Smooth muscle cell (in vitro differentiated cells): Measurements from ENCODE around the gene PODNL1. TPM values are rescaled to one million over a fixed set of nuclear protein-coding genes. Genes with fewer than 3 reads are reported as not detected.
A peak's percentile ranks its signal among the peaks of the same experiment; 100 is the strongest.

Experiments
- DNase-seq: peaks from one replicate; lab custom pipeline; 2025; ENCODE audit not compliant: unreplicated experiment; lab: John Stamatoyannopoulos, UW
- H2AFZ ChIP-seq: fragments of 200-600 bp; sonication (generic); 2 replicates; pipeline ENCODE4 v1.6.0; 2016; ENCODE audit warnings: antibody characterized with exemption, low read depth, mild to moderate bottlenecking
- H3F3A ChIP-seq: fragments of 200-600 bp; sonication (generic); 2 replicates; pipeline ENCODE4 v1.6.0; 2017; ENCODE audit warnings: antibody characterized with exemption, low read depth
- H3K27ac ChIP-seq: fragments of 200-600 bp; sonication (generic); 2 replicates; pipeline ENCODE4 v1.5.1; 2016; ENCODE audit warnings: low read depth, mild to moderate bottlenecking
- H3K27me3 ChIP-seq: fragments of 200-600 bp; sonication (generic); 2 replicates; pipeline ENCODE4 v1.6.1; 2016; ENCODE audit warnings: low read depth, mild to moderate bottlenecking
- H3K36me3 ChIP-seq: fragments of 200-600 bp; sonication (generic); 2 replicates; pipeline ENCODE4 v1.5.1; 2016; ENCODE audit warnings: low read depth
- H3K4me1 ChIP-seq: fragments of 200-600 bp; sonication (generic); 2 replicates; pipeline ENCODE4 v1.5.1; 2016; ENCODE audit warnings: low read depth
- H3K4me2 ChIP-seq: fragments of 200-600 bp; sonication (generic); 2 replicates; pipeline ENCODE4 v1.6.0; 2016; ENCODE audit warnings: mild to moderate bottlenecking
- H3K4me3 ChIP-seq: fragments of 200-600 bp; sonication (generic); 2 replicates; pipeline ENCODE4 v1.5.1; 2016; ENCODE audit warnings: mild to moderate bottlenecking
- H3K79me2 ChIP-seq: fragments of 200-600 bp; sonication (generic); 2 replicates; pipeline ENCODE4 v1.6.0; 2016; ENCODE audit warnings: low read depth, mild to moderate bottlenecking
- H3K9ac ChIP-seq: fragments of 200-600 bp; sonication (generic); 2 replicates; pipeline ENCODE4 v1.6.0; 2016; ENCODE audit warnings: low read depth
- H3K9me3 ChIP-seq: fragments of 200-600 bp; sonication (generic); replicated peaks from 2 replicates; pipeline ENCODE4 v1.5.1; 2016; ENCODE audit warnings: low read depth
- H4K20me1 ChIP-seq: fragments of 200-600 bp; sonication (generic); 2 replicates; pipeline ENCODE4 v1.6.0; 2016; ENCODE audit warnings: low read depth
- CTCF ChIP-seq: fragments of 200-600 bp; sonication (generic); IDR thresholded peaks from 2 replicates; pipeline ENCODE4 v1.5.1; 2017; ENCODE audit warnings: borderline replicate concordance, mild to moderate bottlenecking, antibody characterized with exemption; ENCODE audit not compliant: insufficient read depth, poor library complexity, severe bottlenecking
- WGBS: methylation state at CpG from one replicate; pipeline ENCODE4 v1.1.7; 2016; ENCODE audit warnings: low lambda C conversion rate; 5-methylcytosine and 5-hydroxymethylcytosine counted together
- polyA plus RNA-seq: library from polyadenylated mRNA; unstranded; fragments of >200 nt; fragmentation: Nextera tagmentation; extraction: Ambion mirVana; gene quantifications from 2 replicates; pipeline ENCODE4 v1.2.1, GENCODE V29; 2016
- total RNA-seq: library from RNA; depleted of rRNA; stranded (reverse); fragments of >200 nt; gene quantifications from 2 replicates; pipeline ENCODE4 v1.2.3, GENCODE V29; 2014

The PODNL1 gene
- total and polyA plus RNA-seq, 2 experiments from 2014 or later: 8.9 to 53.9 TPM

GRCh38 chr19:13905634-13906520 is 32.3 kb downstream of the PODNL1 start, which contains the start of the genes BRME1 and CC2D1A:
Gene BRME1 (minus strand): TSS chr19:13906117. CDS start chr19:13904892, 1,225 bp downstream.
Gene CC2D1A (plus strand): TSS chr19:13906201. CDS start chr19:13906442, 241 bp downstream.
- Histone ChIP-seq H2AFZ (peak within 1 kb of the TSS; percentile 92), H3K27ac (no peak within 1 kb of the TSS), H3F3A (no peaks in the 10 kb centered on the region), H3K9ac (peak within 1 kb of the TSS; percentile 66), H3K4me2 (peak within 1 kb of the TSS; percentile 98), H3K4me1 (peaks cover 8% of the 10 kb centered on the region), H3K4me3 (peak within 1 kb of the TSS; percentile 95), H3K36me3 (no peaks in the 10 kb centered on the region), H3K79me2 (peaks cover 3% of the 10 kb centered on the region), H3K27me3 (no peaks in the 10 kb centered on the region), H4K20me1 (no peaks in the 10 kb centered on the region), H3K9me3 (no peaks in the 10 kb centered on the region)
- 11% methylated on average over 67 of the region's 86 CpGs for WGBS
- TF ChIP-seq CTCF: no peak
- peak; percentile 50 for DNase-seq

GRCh38 chr19:13902993-13903555 is 35.1 kb downstream of the PODNL1 start:
- TF ChIP-seq CTCF: peak; percentile 24
- 81% methylated on average over 4 of the region's 4 CpGs for WGBS
- DNase-seq: no peak
- Histone ChIP-seq H3K27ac (no peak overlapping the region), H2AFZ (no peak overlapping the region), H4K20me1 (no peaks in the 10 kb centered on the region), H3K9ac (no peak overlapping the region), H3K79me2 (peaks cover 3% of the 10 kb centered on the region), H3K36me3 (no peaks in the 10 kb centered on the region), H3F3A (no peaks in the 10 kb centered on the region), H3K9me3 (no peaks in the 10 kb centered on the region), H3K4me2 (no peak overlapping the region), H3K27me3 (no peaks in the 10 kb centered on the region), H3K4me3 (no peak overlapping the region), H3K4me1 (peaks cover 8% of the 10 kb centered on the region)

GRCh38 chr19:13899912-13900584 is 38.2 kb downstream of the PODNL1 start:
- H3K79me2 ChIP-seq: no peaks in the 10 kb centered on the region
- no peak overlapping the region for H2AFZ ChIP-seq
- no peak overlapping the region for H3K27ac ChIP-seq
- H3K27me3 ChIP-seq: no peaks in the 10 kb centered on the region
- 87% methylated on average over 5 of the region's 5 CpGs for WGBS
- H3K9me3 ChIP-seq: no peaks in the 10 kb centered on the region
- no peaks in the 10 kb centered on the region for H3K4me1 ChIP-seq
- no peaks in the 10 kb centered on the region for H3K36me3 ChIP-seq
- no peaks in the 10 kb centered on the region for H3F3A ChIP-seq
- no peak overlapping the region for H3K4me2 ChIP-seq
- no peak overlapping the region for H3K4me3 ChIP-seq
- no peak for TF ChIP-seq CTCF
- H3K9ac ChIP-seq: no peak overlapping the region
- DNase-seq: no peak
- no peaks in the 10 kb centered on the region for H4K20me1 ChIP-seq
